ENCODE measurements around the gene FDCSP.
A peak's percentile ranks its signal among the peaks of the same experiment; 100 is the strongest.
"Not testable (repeated sequence)": the region's sequence is repeated elsewhere in the genome, so short reads cannot be mapped to it uniquely, and the experiment has no call there.

FDCSP gene

DNA sequence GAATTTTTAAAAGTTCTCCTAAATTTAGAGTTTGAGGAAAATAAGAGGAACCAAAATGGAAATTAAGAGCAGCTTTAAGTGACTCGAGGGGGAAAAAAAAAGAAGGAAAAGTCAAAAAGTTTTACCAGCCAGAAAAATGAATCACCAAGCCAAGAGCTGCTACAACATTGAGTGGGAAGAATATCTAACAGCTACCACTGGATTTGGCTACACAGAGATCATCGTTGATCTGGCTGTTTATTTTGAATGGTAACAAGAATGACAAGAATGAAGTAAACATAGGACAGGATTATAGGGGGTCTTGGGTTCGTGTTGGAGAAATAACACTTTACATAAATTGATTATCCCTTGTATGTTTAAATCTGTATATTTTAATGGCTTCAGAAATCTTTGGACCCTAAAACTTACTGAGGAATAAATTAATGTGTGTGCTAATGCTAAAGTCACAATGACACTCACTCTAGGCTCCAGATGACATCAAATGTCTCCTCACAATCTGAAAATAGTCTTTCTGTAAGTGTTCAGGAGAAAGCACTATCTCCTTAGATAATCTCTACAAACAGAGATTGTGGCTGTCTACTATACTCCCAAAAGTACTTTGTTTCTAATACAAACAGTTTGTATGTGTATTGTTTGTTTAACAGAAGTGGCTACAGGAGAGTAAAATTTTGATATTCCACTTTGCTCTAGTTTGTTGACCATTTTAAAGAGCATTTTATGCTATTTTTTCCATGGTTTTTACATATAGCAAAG lies 13.4 kb downstream of the FDCSP start:
- DNase-seq (ENCODE audit: insufficient read length, low spot score) (no peak), FAIRE-seq (no peak)
- TF ChIP-seq POU2F2 (IDR thresholded peaks at IDR 0.05; ENCODE audit: low read depth, low read length) (no peak), POLR2AphosphoS5 (IDR thresholded peaks at IDR 0.05; ENCODE audit: low read depth, low read length) (no peak), TAF1 (IDR thresholded peaks at IDR 0.05; ENCODE audit: low read depth, low read length) (no peak), SPI1 (IDR thresholded peaks at IDR 0.05; ENCODE audit: low read depth, low read length) (no peak), PAX5 (IDR thresholded peaks at IDR 0.05; ENCODE audit: insufficient read depth, low read length, severe bottlenecking) (no peak), POLR2A (IDR thresholded peaks at IDR 0.05; ENCODE audit: low read depth, low read length) (no peak)

DNA sequence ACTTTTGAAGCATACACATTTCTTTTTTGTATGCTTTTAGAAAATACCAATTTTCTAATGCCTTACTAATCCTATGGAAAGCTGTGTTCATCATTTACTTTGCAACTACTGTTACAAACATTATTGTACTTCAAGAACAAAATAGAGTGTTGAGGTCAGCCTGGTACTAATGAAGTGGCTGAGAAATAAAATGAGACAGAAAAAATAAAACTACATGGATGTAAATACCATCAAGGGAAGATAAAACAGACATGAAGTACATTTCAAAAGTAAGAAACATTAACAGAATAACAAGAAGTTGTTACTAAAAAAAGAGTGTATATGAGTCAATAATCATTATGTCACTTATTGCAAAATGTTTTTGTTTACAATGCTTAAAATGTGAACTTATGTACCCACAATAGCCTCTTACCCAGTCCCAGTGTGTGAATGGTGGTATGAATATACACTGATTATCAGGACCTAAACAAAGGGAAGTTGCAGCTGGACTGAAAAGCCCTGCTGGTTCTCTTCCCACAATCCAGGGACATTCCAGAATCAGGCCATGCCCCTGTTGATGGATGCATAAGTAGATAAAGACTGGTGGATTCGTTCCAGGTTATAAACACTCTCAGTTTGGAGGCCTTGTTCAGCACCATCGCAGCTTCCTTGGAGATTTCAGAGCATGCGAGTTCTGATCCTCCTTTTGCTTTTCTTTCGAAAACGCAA lies 14.1 kb downstream of the FDCSP start:
- no peak for FAIRE-seq
- TF ChIP-seq SPI1 (IDR thresholded peaks at IDR 0.05; ENCODE audit: low read depth, low read length) (no peak), PAX5 (IDR thresholded peaks at IDR 0.05; ENCODE audit: insufficient read depth, low read length, severe bottlenecking) (no peak), POLR2AphosphoS5 (IDR thresholded peaks at IDR 0.05; ENCODE audit: low read depth, low read length) (no peak), TAF1 (IDR thresholded peaks at IDR 0.05; ENCODE audit: low read depth, low read length) (no peak), POU2F2 (IDR thresholded peaks at IDR 0.05; ENCODE audit: low read depth, low read length) (no peak), POLR2A (IDR thresholded peaks at IDR 0.05; ENCODE audit: low read depth, low read length) (no peak)

DNA sequence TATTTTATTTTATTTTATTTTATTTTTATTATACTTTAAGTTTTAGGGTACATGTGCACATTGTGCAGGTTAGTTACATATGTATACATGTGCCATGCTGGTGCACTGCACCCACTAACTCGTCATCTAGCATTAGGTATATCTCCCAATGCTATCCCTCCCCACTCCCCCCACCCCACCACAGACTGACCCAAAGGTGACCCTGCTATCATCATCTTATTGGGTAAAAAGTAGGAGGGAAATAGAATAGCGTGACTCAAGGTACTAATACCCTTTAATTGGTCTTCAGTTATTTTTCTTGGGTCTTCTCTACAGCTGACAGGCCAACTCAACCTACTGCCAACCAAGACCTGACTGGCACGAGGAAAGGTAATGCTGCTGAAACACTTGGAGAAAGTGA lies 16.4 kb downstream of the FDCSP start, which contains the start of gene CSN3:
Gene CSN3 (plus strand): TSS at position 301 of the 400 bp plus-strand sequence. CDS start 2,223 bp downstream, outside the sequence.
- FAIRE-seq = peak; percentile 28

More for the DNA sequence above, 14.1 kb downstream of the FDCSP start:
- no peak for DNase-seq (ENCODE audit: insufficient read length, low spot score)

DNA sequence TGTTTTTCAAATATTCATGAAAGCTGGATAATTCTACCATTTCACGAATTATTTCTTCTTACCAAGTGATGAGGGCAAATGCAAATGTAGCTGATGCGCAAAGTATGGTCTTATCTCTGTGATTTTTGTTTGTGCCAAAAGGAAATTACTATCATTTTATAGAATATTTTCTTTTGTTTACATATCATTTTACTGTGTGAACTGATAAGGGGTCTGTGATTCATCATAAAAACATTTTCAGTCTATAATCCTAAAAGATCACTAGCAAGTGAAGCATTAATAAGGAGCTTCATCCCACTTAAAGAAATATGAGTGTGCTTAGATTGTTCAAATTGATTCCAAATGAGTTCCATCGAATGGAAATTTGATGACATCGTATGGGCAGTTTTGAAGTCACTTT lies 17.2 kb downstream of the FDCSP start:
- no peak for FAIRE-seq
- no peak for TF ChIP-seq POLR2A (IDR thresholded peaks at IDR 0.05; ENCODE audit: low read depth, low read length)
- no peak for TF ChIP-seq TAF1 (IDR thresholded peaks at IDR 0.05; ENCODE audit: low read depth, low read length)
- TF ChIP-seq POU2F2 (IDR thresholded peaks at IDR 0.05; ENCODE audit: low read depth, low read length) = no peak
- no peak for TF ChIP-seq POLR2AphosphoS5 (IDR thresholded peaks at IDR 0.05; ENCODE audit: low read depth, low read length)
- no peak for TF ChIP-seq PAX5 (IDR thresholded peaks at IDR 0.05; ENCODE audit: insufficient read depth, low read length, severe bottlenecking)
- no peak for TF ChIP-seq SPI1 (IDR thresholded peaks at IDR 0.05; ENCODE audit: low read depth, low read length)
- no peak for DNase-seq (ENCODE audit: insufficient read length, low spot score)

More for the DNA sequence above, 16.4 kb downstream of the FDCSP start, which contains the start of gene CSN3:
- not testable (repeated sequence) for DNase-seq (ENCODE audit: insufficient read length, low spot score)

DNA sequence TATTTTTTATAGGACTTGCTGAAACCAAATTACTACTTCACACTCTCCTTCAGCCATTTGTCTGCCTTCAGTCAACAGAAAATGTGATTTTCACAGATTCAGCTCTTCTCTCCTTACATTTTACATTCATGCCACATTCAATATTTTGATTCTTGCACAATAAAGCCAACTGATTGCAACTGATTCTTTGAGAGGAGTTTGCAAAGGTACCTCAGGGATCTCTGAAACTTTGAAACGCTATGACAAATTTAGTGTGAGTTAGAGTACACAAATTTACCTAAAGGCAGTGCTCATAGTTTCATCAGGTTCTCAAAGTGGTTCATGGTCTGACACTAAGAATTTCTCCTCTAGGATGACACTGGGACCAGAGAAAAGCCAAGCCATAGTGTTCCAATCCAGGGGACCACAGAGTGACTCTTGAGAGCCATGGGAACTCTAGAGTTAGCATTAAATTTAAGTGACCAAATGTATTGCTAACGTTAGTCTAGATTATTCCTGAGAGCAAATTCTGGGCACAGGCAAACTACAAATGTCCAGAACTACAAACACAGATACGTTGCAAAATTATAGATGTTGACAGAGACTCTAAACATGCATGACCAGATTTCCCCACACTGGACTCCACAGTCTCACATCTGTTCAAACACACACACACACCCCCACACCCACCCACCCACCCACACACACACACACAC lies 25.5 kb downstream of the FDCSP start:
- TF ChIP-seq POLR2AphosphoS5 (IDR thresholded peaks at IDR 0.05; ENCODE audit: low read depth, low read length) (no peak), POLR2A (IDR thresholded peaks at IDR 0.05; ENCODE audit: low read depth, low read length) (no peak), TAF1 (IDR thresholded peaks at IDR 0.05; ENCODE audit: low read depth, low read length) (no peak), SPI1 (IDR thresholded peaks at IDR 0.05; ENCODE audit: low read depth, low read length) (no peak), POU2F2 (IDR thresholded peaks at IDR 0.05; ENCODE audit: low read depth, low read length) (no peak), PAX5 (IDR thresholded peaks at IDR 0.05; ENCODE audit: insufficient read depth, low read length, severe bottlenecking) (no peak)
- no peak for DNase-seq (ENCODE audit: insufficient read length, low spot score)
- no peak for FAIRE-seq

DNA sequence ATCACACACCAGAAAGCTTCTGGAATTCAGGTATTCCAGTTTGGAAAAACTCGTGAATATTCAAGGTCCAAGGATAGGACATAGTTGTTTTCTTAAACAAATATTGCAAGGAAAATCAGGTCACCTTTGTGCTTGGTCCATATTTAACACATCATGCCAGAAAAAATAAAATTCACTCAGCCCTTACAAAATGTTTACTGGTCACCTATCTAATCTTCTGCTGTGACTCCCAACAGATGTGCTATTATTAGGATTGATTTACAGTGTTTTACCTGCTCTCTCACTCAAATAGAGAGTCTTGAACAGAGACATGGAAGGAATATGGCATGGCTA lies 26.0 kb downstream of the FDCSP start:
- no peak for FAIRE-seq
- no peak for DNase-seq (ENCODE audit: insufficient read length, low spot score)
- TF ChIP-seq PAX5 (IDR thresholded peaks at IDR 0.05; ENCODE audit: insufficient read depth, low read length, severe bottlenecking) = no peak
- TF ChIP-seq SPI1 (IDR thresholded peaks at IDR 0.05; ENCODE audit: low read depth, low read length) = no peak
- TF ChIP-seq POLR2AphosphoS5 (IDR thresholded peaks at IDR 0.05; ENCODE audit: low read depth, low read length) = no peak
- TF ChIP-seq POLR2A (IDR thresholded peaks at IDR 0.05; ENCODE audit: low read depth, low read length) = no peak
- TF ChIP-seq TAF1 (IDR thresholded peaks at IDR 0.05; ENCODE audit: low read depth, low read length) = no peak
- no peak for TF ChIP-seq POU2F2 (IDR thresholded peaks at IDR 0.05; ENCODE audit: low read depth, low read length)

DNA sequence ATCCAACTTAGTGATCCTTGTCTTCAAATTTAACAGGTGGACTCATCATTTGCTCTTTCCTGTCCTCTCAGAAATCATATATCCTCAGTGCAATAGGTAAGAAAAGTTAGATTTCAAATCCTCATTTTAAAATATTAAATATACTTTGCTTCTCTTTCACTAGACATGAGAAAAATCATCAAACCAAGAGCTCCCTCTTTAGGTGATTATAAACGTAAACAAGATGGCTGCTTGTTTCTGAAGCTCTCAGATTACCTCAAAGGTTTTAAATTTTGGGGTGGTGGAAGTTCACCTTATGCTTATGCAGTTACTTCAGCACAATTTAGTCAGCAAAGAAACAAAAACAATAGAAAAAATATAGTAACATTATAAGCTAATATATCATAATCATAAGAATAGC lies 43.8 kb downstream of the FDCSP start:
- FAIRE-seq = no peak
- DNase-seq (ENCODE audit: insufficient read length, low spot score) = no peak
- no peak for TF ChIP-seq SPI1 (IDR thresholded peaks at IDR 0.05; ENCODE audit: low read depth, low read length)
- no peak for TF ChIP-seq POU2F2 (IDR thresholded peaks at IDR 0.05; ENCODE audit: low read depth, low read length)
- no peak for TF ChIP-seq PAX5 (IDR thresholded peaks at IDR 0.05; ENCODE audit: insufficient read depth, low read length, severe bottlenecking)
- no peak for TF ChIP-seq TAF1 (IDR thresholded peaks at IDR 0.05; ENCODE audit: low read depth, low read length)
- no peak for TF ChIP-seq POLR2A (IDR thresholded peaks at IDR 0.05; ENCODE audit: low read depth, low read length)
- no peak for TF ChIP-seq POLR2AphosphoS5 (IDR thresholded peaks at IDR 0.05; ENCODE audit: low read depth, low read length)

DNA sequence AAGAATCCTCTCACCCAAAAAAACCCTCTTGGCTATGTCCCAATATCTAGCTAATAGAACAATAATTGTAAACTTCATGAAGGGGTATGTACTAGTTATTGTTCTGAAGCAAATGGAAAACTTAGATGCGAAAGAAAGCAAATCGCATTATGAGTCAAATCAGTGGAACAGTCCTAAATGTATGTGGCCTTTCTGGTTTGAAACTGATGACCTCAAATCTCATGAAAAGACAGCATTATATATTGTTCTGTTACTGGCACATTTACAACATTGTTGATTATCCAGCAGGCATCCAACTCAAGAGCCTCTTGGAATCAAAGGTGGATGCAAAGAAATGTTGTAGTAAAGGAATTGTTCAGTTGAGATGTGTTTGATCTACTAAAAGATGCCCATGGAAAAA lies 51.2 kb downstream of the FDCSP start:
- DNase-seq (ENCODE audit: insufficient read length, low spot score) = no peak
- no peak for FAIRE-seq
- no peak for TF ChIP-seq POLR2A (IDR thresholded peaks at IDR 0.05; ENCODE audit: low read depth, low read length)
- TF ChIP-seq SPI1 (IDR thresholded peaks at IDR 0.05; ENCODE audit: low read depth, low read length) = no peak
- no peak for TF ChIP-seq PAX5 (IDR thresholded peaks at IDR 0.05; ENCODE audit: insufficient read depth, low read length, severe bottlenecking)
- no peak for TF ChIP-seq POU2F2 (IDR thresholded peaks at IDR 0.05; ENCODE audit: low read depth, low read length)
- TF ChIP-seq TAF1 (IDR thresholded peaks at IDR 0.05; ENCODE audit: low read depth, low read length) = no peak
- TF ChIP-seq POLR2AphosphoS5 (IDR thresholded peaks at IDR 0.05; ENCODE audit: low read depth, low read length) = no peak

DNA sequence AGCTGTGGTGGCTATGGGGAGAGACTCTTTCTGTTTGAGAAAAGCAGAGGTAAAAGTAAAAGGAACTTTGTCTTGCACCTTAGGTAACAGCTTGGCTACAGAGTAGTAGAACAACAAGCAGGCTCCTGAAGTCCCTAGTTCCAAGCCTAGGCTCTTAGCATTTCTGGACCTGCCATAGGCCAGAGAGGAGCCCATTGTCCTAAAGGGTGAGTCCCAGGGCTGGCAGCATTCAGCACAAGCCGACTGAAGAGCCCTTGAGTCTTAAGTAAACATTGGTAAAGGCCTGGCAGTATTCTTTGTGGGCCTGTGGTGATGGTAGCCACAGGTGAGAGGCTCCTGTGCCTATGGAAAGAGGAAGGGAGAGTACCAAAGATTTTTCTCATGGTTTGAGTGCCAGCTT lies 54.6 kb downstream of the FDCSP start:
- DNase-seq (ENCODE audit: insufficient read length, low spot score) = no peak
- no peak for FAIRE-seq
- TF ChIP-seq POLR2AphosphoS5 (IDR thresholded peaks at IDR 0.05; ENCODE audit: low read depth, low read length) (no peak), SPI1 (IDR thresholded peaks at IDR 0.05; ENCODE audit: low read depth, low read length) (no peak), POLR2A (IDR thresholded peaks at IDR 0.05; ENCODE audit: low read depth, low read length) (no peak)

All from GM12891 (cell line).